ENCODE measurements around the gene CADM1.

DNA sequence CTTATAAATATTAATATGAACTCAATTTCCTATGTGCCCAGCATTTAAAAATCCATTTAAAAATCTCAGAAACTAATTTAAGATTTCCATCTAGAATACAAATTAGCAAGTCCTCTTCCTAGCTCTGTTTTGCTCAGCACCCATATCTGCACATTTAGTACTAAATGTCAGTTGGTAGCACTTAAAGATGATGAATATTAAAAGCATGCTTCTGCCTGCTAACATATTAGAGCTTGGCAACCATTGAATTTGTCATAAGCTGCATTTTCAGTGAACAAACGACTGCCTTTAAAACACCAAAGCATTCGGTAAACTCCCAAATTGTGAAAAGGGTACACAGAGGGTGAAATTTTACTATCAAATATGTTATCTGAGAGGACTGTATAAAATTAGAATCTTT lies 177.7 kb downstream of the CADM1 start:
- TF ChIP-seq CTCF (conservative IDR thresholded peaks at IDR 0.05; ENCODE audit: low read depth, low read length) (no peak), EZH2phosphoT487 (IDR thresholded peaks at IDR 0.05; ENCODE audit: borderline replicate concordance, low read length) (no peak)
